Progenitor cell of endocrine pancreas (in vitro differentiated cells): ENCODE results near the gene EYS. TPM values are rescaled to one million over a fixed set of nuclear protein-coding genes. Genes with fewer than 3 reads are reported as not detected.

Experiments used
- DNase-seq: peaks from one replicate; pipeline ENCODE4 v3.0.0; 2021; ENCODE audit warnings: low spot score; ENCODE audit not compliant: unreplicated experiment
- H3K27ac Mint-ChIP-seq: 2 replicates; pipeline ENCODE4 v1.8.0; 2021; ENCODE audit warnings: mild to moderate bottlenecking, moderate library complexity, mixed read lengths
- H3K27me3 Mint-ChIP-seq: 2 replicates; pipeline ENCODE4 v1.8.0; 2021; ENCODE audit warnings: mixed read lengths
- H3K36me3 Mint-ChIP-seq: 2 replicates; pipeline ENCODE4 v1.8.0; 2022; ENCODE audit warnings: mixed read lengths; ENCODE audit not compliant: insufficient read depth
- H3K4me1 Mint-ChIP-seq: 2 replicates; pipeline ENCODE4 v1.8.0; 2021; ENCODE audit warnings: low read depth, mixed read lengths
- H3K4me3 Mint-ChIP-seq: 2 replicates; pipeline ENCODE4 v1.8.0; 2021; ENCODE audit warnings: low read depth, mild to moderate bottlenecking, moderate library complexity, mixed read lengths
- H3K9me3 Mint-ChIP-seq: 2 replicates; pipeline ENCODE4 v1.8.0; 2021; ENCODE audit warnings: low read depth, mixed read lengths
- total RNA-seq: library from RNA; stranded (reverse); gene quantifications from 2 replicates; pipeline ENCODE4 v1.2.1, GENCODE V29; 2021
- TF ChIP-seq, protein P1 (sequence below): fragments of 200-600 bp; sonication (generic); IDR thresholded peaks from one replicate; pipeline ENCODE4 v1.5.0; 2021; ENCODE audit warnings: antibody characterized with exemption, mild to moderate bottlenecking; ENCODE audit not compliant: unreplicated experiment

EYS gene
- total RNA-seq, 1 donor from 2014 or later: 0.46 TPM

DNA sequence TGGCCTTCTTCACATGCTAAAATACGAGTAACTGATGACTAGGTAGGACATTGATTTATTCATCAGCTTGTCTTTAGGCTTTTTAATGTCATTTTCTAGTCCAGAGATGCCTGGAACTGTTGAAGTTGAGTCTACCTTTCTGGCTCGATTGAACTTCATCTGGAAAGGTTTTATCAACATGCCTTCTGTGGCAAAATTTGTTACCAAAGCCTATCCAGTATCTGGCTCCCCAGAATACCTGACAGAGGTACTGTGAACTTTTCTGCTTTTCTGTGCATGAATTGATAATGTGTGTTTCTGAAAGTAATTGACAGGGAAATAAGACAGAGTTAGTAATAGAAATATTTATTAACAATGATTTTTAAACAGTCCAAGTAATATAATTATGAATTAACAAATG lies 2000.4 kb downstream of the EYS start:
- TF ChIP-seq, protein P1, sequence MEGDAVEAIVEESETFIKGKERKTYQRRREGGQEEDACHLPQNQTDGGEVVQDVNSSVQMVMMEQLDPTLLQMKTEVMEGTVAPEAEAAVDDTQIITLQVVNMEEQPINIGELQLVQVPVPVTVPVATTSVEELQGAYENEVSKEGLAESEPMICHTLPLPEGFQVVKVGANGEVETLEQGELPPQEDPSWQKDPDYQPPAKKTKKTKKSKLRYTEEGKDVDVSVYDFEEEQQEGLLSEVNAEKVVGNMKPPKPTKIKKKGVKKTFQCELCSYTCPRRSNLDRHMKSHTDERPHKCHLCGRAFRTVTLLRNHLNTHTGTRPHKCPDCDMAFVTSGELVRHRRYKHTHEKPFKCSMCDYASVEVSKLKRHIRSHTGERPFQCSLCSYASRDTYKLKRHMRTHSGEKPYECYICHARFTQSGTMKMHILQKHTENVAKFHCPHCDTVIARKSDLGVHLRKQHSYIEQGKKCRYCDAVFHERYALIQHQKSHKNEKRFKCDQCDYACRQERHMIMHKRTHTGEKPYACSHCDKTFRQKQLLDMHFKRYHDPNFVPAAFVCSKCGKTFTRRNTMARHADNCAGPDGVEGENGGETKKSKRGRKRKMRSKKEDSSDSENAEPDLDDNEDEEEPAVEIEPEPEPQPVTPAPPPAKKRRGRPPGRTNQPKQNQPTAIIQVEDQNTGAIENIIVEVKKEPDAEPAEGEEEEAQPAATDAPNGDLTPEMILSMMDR: no peak
- Mint-ChIP-seq H3K27me3 (no peaks in the 10 kb centered on the region), H3K27ac (no peak overlapping the region), H3K9me3 (no peaks in the 10 kb centered on the region), H3K4me3 (no peak overlapping the region), H3K4me1 (peaks cover 1% of the 10 kb centered on the region), H3K36me3 (peaks cover 50% of the 10 kb centered on the region)
- DNase-seq: no peak

DNA sequence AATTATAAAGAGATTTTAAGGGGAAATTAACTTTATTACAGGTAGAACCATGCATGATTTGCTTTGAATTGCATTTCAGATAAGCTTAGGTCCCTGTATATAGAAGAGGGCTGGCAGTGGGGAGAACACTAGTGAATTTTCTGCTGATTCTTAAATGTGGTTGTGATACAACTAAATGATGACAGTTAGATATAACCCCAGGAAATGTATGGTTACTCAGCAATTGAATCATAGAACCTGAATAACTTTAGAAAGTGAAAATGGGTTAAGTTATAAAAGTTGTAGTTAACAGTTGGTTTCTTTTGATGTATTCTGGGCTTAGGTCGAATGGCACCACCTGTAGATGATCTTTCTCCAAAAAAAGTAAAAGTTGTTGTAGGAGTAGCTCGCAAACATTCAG lies 2001.3 kb downstream of the EYS start:
- H3K36me3 Mint-ChIP-seq: peaks cover 45% of the 10 kb centered on the region
- H3K4me1 Mint-ChIP-seq: peaks cover 1% of the 10 kb centered on the region
- no peaks in the 10 kb centered on the region for H3K9me3 Mint-ChIP-seq
- TF ChIP-seq, protein P1: no peak
- no peaks in the 10 kb centered on the region for H3K27me3 Mint-ChIP-seq
- H3K4me3 Mint-ChIP-seq: no peak overlapping the region
- no peak for DNase-seq
- no peak overlapping the region for H3K27ac Mint-ChIP-seq

DNA sequence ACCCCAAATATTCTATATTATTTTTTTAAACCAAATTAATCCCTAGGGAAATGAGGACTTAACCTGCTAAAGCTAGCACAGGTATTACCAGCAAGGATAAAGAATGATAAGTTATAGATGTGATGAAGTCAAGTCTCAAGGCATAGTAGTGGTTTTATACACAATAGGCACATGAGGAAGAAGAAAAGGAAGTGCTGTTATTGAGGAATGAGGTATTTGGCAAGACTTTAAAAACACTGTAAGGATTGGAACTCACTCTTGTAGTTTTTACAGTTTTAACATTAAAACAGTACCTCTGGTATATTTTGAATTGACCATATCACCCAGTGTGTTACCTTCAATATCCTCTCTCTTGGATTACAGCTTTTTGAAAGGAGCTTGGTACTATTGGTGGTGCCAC lies 2016.8 kb downstream of the EYS start:
- Mint-ChIP-seq H3K27ac (no peak overlapping the region), H3K4me3 (no peak overlapping the region), H3K27me3 (no peaks in the 10 kb centered on the region), H3K9me3 (no peaks in the 10 kb centered on the region), H3K36me3 (peaks cover 28% of the 10 kb centered on the region), H3K4me1 (no peaks in the 10 kb centered on the region)
- TF ChIP-seq, protein P1: no peak
- DNase-seq: no peak

DNA sequence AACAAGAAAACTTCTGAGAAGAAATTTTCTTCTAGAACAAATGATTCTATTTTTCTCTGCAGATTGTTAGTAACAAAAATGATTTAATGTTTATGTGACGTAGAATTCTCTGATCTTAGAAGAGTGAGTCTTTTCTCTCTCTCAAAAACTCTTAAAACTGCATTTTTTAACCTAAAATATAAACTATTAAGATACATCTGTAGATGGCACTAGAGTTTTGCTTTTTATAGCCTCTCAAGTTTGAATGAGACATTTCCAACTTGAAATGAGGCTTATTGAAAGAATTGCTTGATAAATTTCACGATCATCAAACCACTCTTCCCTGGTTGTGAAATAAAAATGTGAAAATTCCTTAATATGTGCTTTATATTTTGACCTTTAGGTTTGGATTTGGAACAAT lies 2017.6 kb downstream of the EYS start:
- H3K4me3 Mint-ChIP-seq: no peak overlapping the region
- no peaks in the 10 kb centered on the region for H3K9me3 Mint-ChIP-seq
- no peak for DNase-seq
- no peaks in the 10 kb centered on the region for H3K4me1 Mint-ChIP-seq
- no peak overlapping the region for H3K27ac Mint-ChIP-seq
- no peaks in the 10 kb centered on the region for H3K27me3 Mint-ChIP-seq
- H3K36me3 Mint-ChIP-seq: peaks cover 30% of the 10 kb centered on the region
- TF ChIP-seq, protein P1: no peak

DNA sequence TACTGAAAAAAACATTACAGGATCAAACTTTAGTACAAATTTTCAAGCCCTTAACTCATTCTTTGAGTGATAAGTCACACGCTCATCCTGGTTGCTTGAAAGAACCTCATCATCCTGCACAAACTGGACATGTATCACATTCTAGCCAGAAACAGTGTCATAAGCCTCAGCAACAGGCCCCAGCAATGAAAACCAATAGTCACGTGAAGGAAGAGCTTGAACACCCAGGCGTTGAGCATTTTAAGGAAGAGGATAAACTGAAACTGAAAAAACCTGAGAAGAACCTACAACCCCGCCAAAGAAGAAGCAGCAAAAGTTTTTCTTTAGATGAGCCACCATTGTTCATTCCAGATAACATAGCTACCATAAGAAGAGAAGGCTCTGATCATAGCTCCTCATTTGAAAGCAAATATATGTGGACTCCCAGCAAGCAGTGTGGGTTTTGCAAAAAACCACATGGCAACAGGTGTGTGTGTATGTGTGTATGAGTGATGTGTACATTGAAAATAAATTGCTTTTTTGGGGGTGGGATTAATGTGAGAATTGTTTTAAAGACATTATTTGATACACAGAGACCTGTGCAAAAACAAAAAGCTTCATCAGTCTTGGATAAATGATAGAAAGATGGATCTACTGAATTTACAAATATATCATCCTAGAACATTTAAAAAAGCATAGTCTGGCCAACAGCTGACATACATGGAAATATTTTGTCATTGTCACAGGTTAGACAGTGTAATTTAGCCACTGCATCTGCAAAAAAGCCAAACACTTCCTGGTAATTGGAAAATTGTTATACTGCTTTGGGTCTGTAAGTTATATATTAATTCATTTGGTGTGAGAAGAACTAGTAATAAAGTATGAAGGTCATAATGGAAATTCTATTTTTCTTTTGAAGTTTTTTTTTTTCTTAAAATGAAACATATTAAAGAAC lies 2021.3 kb downstream of the EYS start:
- no peaks in the 10 kb centered on the region for H3K27me3 Mint-ChIP-seq
- TF ChIP-seq, protein P1: no peak
- H3K27ac Mint-ChIP-seq: peak overlapping the region; percentile 2
- H3K4me1 Mint-ChIP-seq: no peaks in the 10 kb centered on the region
- peaks cover 35% of the 10 kb centered on the region for H3K36me3 Mint-ChIP-seq
- DNase-seq: no peak
- H3K9me3 Mint-ChIP-seq: no peaks in the 10 kb centered on the region
- H3K4me3 Mint-ChIP-seq: no peak overlapping the region
